GM23338 (cell line): ENCODE measurements around the gene SMYD5. TPM values are rescaled to one million over a fixed set of nuclear protein-coding genes. Genes with fewer than 3 reads are reported as not detected.

Source experiments
- ATAC-seq: fragments of 200-7000 bp; cut with Tn5 transposase; 3 replicates; pipeline ENCODE4 v1.9.1; 2020
- DNase-seq: peaks from one replicate; pipeline ENCODE4 v3.0.0-alpha.2; 2015; ENCODE audit warnings: low spot score
- H2AFZ ChIP-seq: fragments of 200-600 bp; sonication (generic); 2 replicates; pipeline ENCODE4 v1.8.0; 2016; ENCODE audit warnings: antibody characterized with exemption, mild to moderate bottlenecking, moderate library complexity
- H3F3A ChIP-seq: fragments of 200-600 bp; sonication (generic); replicated peaks from 2 replicates; pipeline ENCODE4 v1.8.0; 2017; ENCODE audit warnings: antibody characterized with exemption, mixed run types, low read depth
- H3K27ac ChIP-seq: fragments of 200-600 bp; sonication (generic); 2 replicates; pipeline ENCODE4 v1.6.1; 2016; ENCODE audit warnings: low read depth
- H3K27me3 ChIP-seq: fragments of 200-600 bp; sonication (generic); 2 replicates; pipeline ENCODE4 v1.8.0; 2016; ENCODE audit warnings: mild to moderate bottlenecking, mixed run types, moderate library complexity; ENCODE audit not compliant: insufficient read depth
- H3K36me3 ChIP-seq: fragments of 200-600 bp; sonication (generic); 2 replicates; pipeline ENCODE4 v1.8.0; 2016; ENCODE audit warnings: mild to moderate bottlenecking; ENCODE audit not compliant: insufficient read depth
- H3K4me1 ChIP-seq: fragments of 200-600 bp; sonication (generic); 2 replicates; pipeline ENCODE4 v1.8.0; 2016; ENCODE audit warnings: mild to moderate bottlenecking, moderate library complexity; ENCODE audit not compliant: insufficient read depth
- H3K4me2 ChIP-seq: fragments of 200-600 bp; sonication (generic); 2 replicates; pipeline ENCODE4 v1.7.1; 2017; ENCODE audit warnings: mixed run types
- H3K4me3 ChIP-seq: fragments of 200-600 bp; sonication (generic); 2 replicates; pipeline ENCODE4 v1.6.1; 2016; ENCODE audit warnings: mixed run types
- H3K79me2 ChIP-seq: fragments of 200-600 bp; sonication (generic); replicated peaks from 2 replicates; pipeline ENCODE4 v1.8.0; 2017; ENCODE audit warnings: mild to moderate bottlenecking; ENCODE audit not compliant: insufficient read depth
- H3K9me2 ChIP-seq: fragments of 200-600 bp; sonication (generic); 2 replicates; pipeline ENCODE4 v1.8.0; 2017; ENCODE audit not compliant: insufficient read depth
- H4K20me1 ChIP-seq: fragments of 200-600 bp; sonication (generic); replicated peaks from 2 replicates; pipeline ENCODE4 v1.8.0; 2017; ENCODE audit warnings: mild to moderate bottlenecking; ENCODE audit not compliant: insufficient read depth
- H3K27ac Mint-ChIP-seq: 2 replicates; pipeline ENCODE4 v1.8.0; 2020; ENCODE audit warnings: inconsistent platforms, mild to moderate bottlenecking, moderate library complexity, mixed read lengths
- H3K27me3 Mint-ChIP-seq: 3 replicates; pipeline ENCODE4 v1.8.0; 2022; ENCODE audit warnings: low read depth, mild to moderate bottlenecking, moderate library complexity, mixed read lengths, inconsistent platforms; ENCODE audit not compliant: insufficient read depth, poor library complexity
- H3K36me3 Mint-ChIP-seq: 3 replicates; pipeline ENCODE4 v1.8.0; 2021; ENCODE audit warnings: low read depth, mild to moderate bottlenecking, inconsistent platforms, moderate library complexity, mixed read lengths
- H3K4me1 Mint-ChIP-seq: 3 replicates; pipeline ENCODE4 v1.8.0; 2020; ENCODE audit warnings: mild to moderate bottlenecking, inconsistent platforms, mixed read lengths
- H3K4me3 Mint-ChIP-seq: 3 replicates; pipeline ENCODE4 v1.8.0; 2021; ENCODE audit warnings: moderate library complexity, mild to moderate bottlenecking, inconsistent platforms, mixed read lengths
- H3K9me3 Mint-ChIP-seq: 3 replicates; pipeline ENCODE4 v1.8.0; 2020; ENCODE audit warnings: moderate library complexity, mild to moderate bottlenecking, inconsistent platforms, mixed read lengths
- CTCF ChIP-seq, 2 experiments: fragments of 200-600 bp in 1 of 2; sonication (generic) in 1 of 2; conservative IDR thresholded peaks; 2 replicates each; pipeline versions ENCODE4 v1.5.1 to v1.6.1; 2016 to 2017; ENCODE audit warnings: antibody characterized with exemption in 2 of 2, low read depth in 2 of 2, mild to moderate bottlenecking in 2 of 2, moderate library complexity in 1 of 2
- JUNB ChIP-seq: IDR thresholded peaks from one replicate; pipeline ENCODE4 v1.6.1; 2016; ENCODE audit warnings: antibody characterized with exemption; ENCODE audit not compliant: unreplicated experiment
- NANOG ChIP-seq: IDR thresholded peaks from 2 replicates; pipeline ENCODE4 v1.6.1; 2016; ENCODE audit warnings: antibody characterized with exemption, borderline replicate concordance
- POLR2AphosphoS5 ChIP-seq: IDR thresholded peaks from 2 replicates; pipeline ENCODE4 v1.6.1; 2016; ENCODE audit warnings: antibody characterized with exemption, low read depth
- ZNF462 ChIP-seq: fragments of 250-450 bp; sonication (Bioruptor Pico); IDR thresholded peaks from 2 replicates; pipeline ENCODE4 v1.5.0; 2020; ENCODE audit warnings: mild to moderate bottlenecking, moderate library complexity
- polyA plus RNA-seq: library from polyadenylated mRNA; unstranded; fragments of >200 nt; fragmentation: Nextera tagmentation; extraction: Ambion mirVana; gene quantifications from 2 replicates; pipeline ENCODE4 v1.2.1, GENCODE V29; 2016
- total RNA-seq: library from RNA; depleted of rRNA; stranded (reverse); fragments of >200 nt; shearing (Covaris generic); gene quantifications from 2 replicates; pipeline ENCODE4 v1.2.3, GENCODE V29; 2014

Gene SMYD5
- total and polyA plus RNA-seq, 2 experiments from 2014 or later, result 20.5 to 45.8 TPM

GRCh38 chr2:73228631-73229030, 14.6 kb downstream of the SMYD5 start:
- no peaks in the 10 kb centered on the region; the same call in 1 of the 2 replicates for H3K36me3 ChIP-seq

More at GRCh38 chr2:73228631-73229030, 14.6 kb downstream of the SMYD5 start:
- Mint-ChIP-seq H3K9me3 (no peaks in the 10 kb centered on the region), H3K4me1 (peaks cover 4% of the 10 kb centered on the region; the same call in 2 of the 3 replicates), H3K27ac (no peak overlapping the region), H3K27me3 (peaks cover 9% of the 10 kb centered on the region), H3K4me3 (no peak overlapping the region), H3K36me3 (peaks cover 6% of the 10 kb centered on the region; the same call in 2 of the 3 replicates)
- Histone ChIP-seq H3K4me1 (no peaks in the 10 kb centered on the region; the same call in 1 of the 2 replicates), H3K79me2 (no peaks in the 10 kb centered on the region), H2AFZ (no peak overlapping the region), H3K9me2 (no peaks in the 10 kb centered on the region), H3K27me3 (no peaks in the 10 kb centered on the region), H4K20me1 (no peaks in the 10 kb centered on the region; the same call in 1 of the 2 replicates), H3K4me2 (no peak overlapping the region), H3K4me3 (no peak overlapping the region), H3K27ac (no peak overlapping the region), H3F3A (peaks cover under 1% of the 10 kb centered on the region; the same call in 1 of the 2 replicates)
- TF ChIP-seq CTCF (conservative IDR thresholded peaks at IDR 0.05; ENCODE audit: low read depth in 2 of 2) (no peak), NANOG (no peak), JUNB (no peak), ZNF462 (CRISPR knock-in tag) (no peak), POLR2AphosphoS5 (0 out of 2 replicates have a peak, but pooled peaks have one; percentile 12)
- no peak for ATAC-seq
- no peak for DNase-seq
